HL-60 (cell line): ENCODE results near the gene CTSD.

Experiments
- DNase-seq, 2 experiments: peaks; one replicate each; pipeline ENCODE4 v3.0.0-alpha.2; 2010 to 2020; ENCODE audit warnings: low read depth in 1 of 2, low spot score in 1 of 2
- H3K27ac ChIP-seq: fragments of 250-450 bp; sonication (Bioruptor Pico); replicated peaks from 2 replicates; pipeline ENCODE4 v1.5.1; 2020; ENCODE audit warnings: mild to moderate bottlenecking, moderate library complexity
- H3K27me3 ChIP-seq: fragments of 250-450 bp; sonication (Bioruptor Pico); 2 replicates; pipeline ENCODE4 v1.5.1; 2021; ENCODE audit warnings: mild to moderate bottlenecking, moderate library complexity; ENCODE audit not compliant: insufficient read depth, poor library complexity, severe bottlenecking
- H3K4me3 ChIP-seq: replicated peaks from 2 replicates; pipeline ENCODE4 v1.5.1; 2011; ENCODE audit warnings: mild to moderate bottlenecking, control low read depth, low read length; ENCODE audit not compliant: insufficient read depth
- GABPA ChIP-seq: IDR thresholded peaks from 2 replicates; pipeline ENCODE4 v1.6.1; 2012; ENCODE audit warnings: low read depth
- POLR2AphosphoS5 ChIP-seq: IDR thresholded peaks from 2 replicates; pipeline ENCODE4 v1.6.1; 2012; ENCODE audit warnings: low read depth
- SPI1 ChIP-seq: IDR thresholded peaks from 2 replicates; pipeline ENCODE4 v1.6.1; 2012; ENCODE audit warnings: low read depth, mild to moderate bottlenecking, borderline replicate concordance
- TF ChIP-seq, protein P1 (sequence below): IDR thresholded peaks from 2 replicates; pipeline ENCODE4 v1.6.1; 2012; ENCODE audit warnings: low read depth; ENCODE audit not compliant: insufficient replicate concordance
- TF ChIP-seq, protein P2 (sequence below): IDR thresholded peaks from one replicate; pipeline ENCODE4 v1.5.1; 2011; ENCODE audit warnings: low read length, control low read depth, inconsistent platforms; ENCODE audit not compliant: insufficient read depth

The CTSD gene

DNA sequence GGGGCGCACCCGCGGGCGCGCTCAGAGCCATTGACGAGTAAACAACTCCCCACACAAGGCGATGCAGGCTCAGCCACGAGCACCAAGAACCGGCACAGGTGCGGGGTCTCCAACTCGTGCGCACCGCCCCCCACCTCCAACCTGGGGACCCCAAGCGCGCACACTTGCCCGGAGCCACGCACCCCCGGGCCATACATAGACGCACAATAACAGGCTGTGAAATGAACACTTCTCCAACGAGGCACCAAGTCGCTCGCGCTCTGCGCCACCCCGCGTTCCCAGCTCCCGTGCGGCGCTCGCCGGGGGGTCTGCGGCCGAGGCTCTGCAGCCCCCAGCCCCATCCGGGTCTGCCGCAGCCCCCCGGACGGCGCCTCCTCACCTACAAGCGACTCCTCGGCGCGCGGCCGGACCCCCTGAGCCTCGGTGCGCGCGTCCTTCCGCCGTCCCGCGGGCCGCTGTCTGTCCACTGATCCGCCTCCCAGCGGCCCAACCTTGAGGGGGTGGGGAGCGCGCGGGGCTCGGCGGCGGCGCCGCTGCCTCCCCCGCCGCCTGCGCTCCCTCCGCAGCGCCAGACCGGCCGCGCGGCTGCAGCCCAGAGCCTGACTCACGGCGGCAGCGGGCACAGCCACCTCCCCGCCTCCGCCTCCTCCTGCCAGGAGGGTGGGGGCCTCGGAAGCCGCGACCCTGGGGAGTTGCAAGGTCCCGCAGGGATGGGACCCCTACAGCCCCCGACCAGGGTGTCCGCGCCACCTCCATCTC, 14.9 kb downstream of the CTSD start:
- Histone ChIP-seq H3K27ac (no peak overlapping the region), H3K27me3 (peaks cover 12% of the 10 kb centered on the region), H3K4me3 (no peak overlapping the region)
- TF ChIP-seq, protein P1, sequence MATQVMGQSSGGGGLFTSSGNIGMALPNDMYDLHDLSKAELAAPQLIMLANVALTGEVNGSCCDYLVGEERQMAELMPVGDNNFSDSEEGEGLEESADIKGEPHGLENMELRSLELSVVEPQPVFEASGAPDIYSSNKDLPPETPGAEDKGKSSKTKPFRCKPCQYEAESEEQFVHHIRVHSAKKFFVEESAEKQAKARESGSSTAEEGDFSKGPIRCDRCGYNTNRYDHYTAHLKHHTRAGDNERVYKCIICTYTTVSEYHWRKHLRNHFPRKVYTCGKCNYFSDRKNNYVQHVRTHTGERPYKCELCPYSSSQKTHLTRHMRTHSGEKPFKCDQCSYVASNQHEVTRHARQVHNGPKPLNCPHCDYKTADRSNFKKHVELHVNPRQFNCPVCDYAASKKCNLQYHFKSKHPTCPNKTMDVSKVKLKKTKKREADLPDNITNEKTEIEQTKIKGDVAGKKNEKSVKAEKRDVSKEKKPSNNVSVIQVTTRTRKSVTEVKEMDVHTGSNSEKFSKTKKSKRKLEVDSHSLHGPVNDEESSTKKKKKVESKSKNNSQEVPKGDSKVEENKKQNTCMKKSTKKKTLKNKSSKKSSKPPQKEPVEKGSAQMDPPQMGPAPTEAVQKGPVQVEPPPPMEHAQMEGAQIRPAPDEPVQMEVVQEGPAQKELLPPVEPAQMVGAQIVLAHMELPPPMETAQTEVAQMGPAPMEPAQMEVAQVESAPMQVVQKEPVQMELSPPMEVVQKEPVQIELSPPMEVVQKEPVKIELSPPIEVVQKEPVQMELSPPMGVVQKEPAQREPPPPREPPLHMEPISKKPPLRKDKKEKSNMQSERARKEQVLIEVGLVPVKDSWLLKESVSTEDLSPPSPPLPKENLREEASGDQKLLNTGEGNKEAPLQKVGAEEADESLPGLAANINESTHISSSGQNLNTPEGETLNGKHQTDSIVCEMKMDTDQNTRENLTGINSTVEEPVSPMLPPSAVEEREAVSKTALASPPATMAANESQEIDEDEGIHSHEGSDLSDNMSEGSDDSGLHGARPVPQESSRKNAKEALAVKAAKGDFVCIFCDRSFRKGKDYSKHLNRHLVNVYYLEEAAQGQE = no peak
- TF ChIP-seq GABPA = no peak
- TF ChIP-seq, protein P2, sequence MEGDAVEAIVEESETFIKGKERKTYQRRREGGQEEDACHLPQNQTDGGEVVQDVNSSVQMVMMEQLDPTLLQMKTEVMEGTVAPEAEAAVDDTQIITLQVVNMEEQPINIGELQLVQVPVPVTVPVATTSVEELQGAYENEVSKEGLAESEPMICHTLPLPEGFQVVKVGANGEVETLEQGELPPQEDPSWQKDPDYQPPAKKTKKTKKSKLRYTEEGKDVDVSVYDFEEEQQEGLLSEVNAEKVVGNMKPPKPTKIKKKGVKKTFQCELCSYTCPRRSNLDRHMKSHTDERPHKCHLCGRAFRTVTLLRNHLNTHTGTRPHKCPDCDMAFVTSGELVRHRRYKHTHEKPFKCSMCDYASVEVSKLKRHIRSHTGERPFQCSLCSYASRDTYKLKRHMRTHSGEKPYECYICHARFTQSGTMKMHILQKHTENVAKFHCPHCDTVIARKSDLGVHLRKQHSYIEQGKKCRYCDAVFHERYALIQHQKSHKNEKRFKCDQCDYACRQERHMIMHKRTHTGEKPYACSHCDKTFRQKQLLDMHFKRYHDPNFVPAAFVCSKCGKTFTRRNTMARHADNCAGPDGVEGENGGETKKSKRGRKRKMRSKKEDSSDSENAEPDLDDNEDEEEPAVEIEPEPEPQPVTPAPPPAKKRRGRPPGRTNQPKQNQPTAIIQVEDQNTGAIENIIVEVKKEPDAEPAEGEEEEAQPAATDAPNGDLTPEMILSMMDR = no peak
- no peak for TF ChIP-seq POLR2AphosphoS5
- no peak for TF ChIP-seq SPI1
- no peak for DNase-seq

- DNase-seq = no peak
- Histone ChIP-seq H3K4me3 (no peak overlapping the region), H3K27me3 (peaks cover 12% of the 10 kb centered on the region), H3K27ac (no peak overlapping the region)
- TF ChIP-seq SPI1 = no peak
- TF ChIP-seq, protein P1 = peak; percentile 69
Measured at GRCh38 chr11:1747753-1748635, 15.7 kb downstream of the CTSD start.

GRCh38 chr11:1746956-1747752, 16.6 kb downstream of the CTSD start:
- H3K4me3 ChIP-seq = no peak overlapping the region
- peaks cover 13% of the 10 kb centered on the region for H3K27me3 ChIP-seq
- TF ChIP-seq SPI1 (no peak), GABPA (no peak), POLR2AphosphoS5 (no peak)
- TF ChIP-seq, protein P1 = no peak
- TF ChIP-seq, protein P2 = no peak

More at GRCh38 chr11:1746956-1747752, 16.6 kb downstream of the CTSD start:
- no peak overlapping the region for H3K27ac ChIP-seq
- no peak for DNase-seq
